HCT116 (cell line): ENCODE data around the gene C9orf50. TPM values are rescaled to one million over a fixed set of nuclear protein-coding genes. Genes with fewer than 3 reads are reported as not detected.

Source experiments
- ATAC-seq: fragments of 200-7000 bp; cut with Tn5 transposase; 2 replicates; pipeline ENCODE4 v1.9.1; 2020; ENCODE audit warnings: mild to moderate bottlenecking, moderate library complexity
- BruUV-seq: library from RNA; stranded (reverse); fragments of 400-500 nt; replicated peaks from 2 replicates; lab custom pipeline; 2021; lab: Mats Ljungman, UMichigan
- CTCF ChIA-PET: fragments of 300-600 bp; sonication (Branson Sonifier 250); formaldehyde crosslinking; loops from one replicate; lab custom pipeline; 2021; ENCODE audit warnings: antibody characterized with exemption; lab: Charles Lee
- POLR2A ChIA-PET: fragments of 300-600, 350-600 bp; sonication (Branson Sonifier 250); formaldehyde crosslinking; loops from one replicate; lab custom pipeline; 2021; ENCODE audit warnings: antibody characterized with exemption; lab: Charles Lee
- RAD21 ChIA-PET, 2 experiments: fragments of 300-600 bp; sonication (Branson Sonifier 250); formaldehyde crosslinking; loops; one replicate each; lab custom pipeline; 2023; ENCODE audit warnings: low total read pairs in 2 of 2; ENCODE audit not compliant: uncharacterized antibody in 2 of 2, unreplicated experiment in 2 of 2, low non-redundant PET in 1 of 2; lab: Charles Lee
- DNase-seq: peaks from one replicate; pipeline ENCODE4 v3.0.0-alpha.2; 2010; ENCODE audit warnings: low read depth, low spot score
- H2AFZ ChIP-seq: fragments of 200-600 bp; shearing (Covaris generic), sonication (generic); 2 replicates; pipeline ENCODE4 v1.6.1; 2017; ENCODE audit warnings: low read depth, mixed run types, mixed read lengths, antibody characterized with exemption, low read length; ENCODE audit not compliant: poor library complexity, severe bottlenecking
- H3K27ac ChIP-seq: 2 replicates; pipeline ENCODE4 v1.5.1; 2012; ENCODE audit warnings: low read depth, low read length
- H3K27me3 ChIP-seq: fragments of 200-600 bp; sonication (generic); 2 replicates; pipeline ENCODE4 v1.6.1; 2016; ENCODE audit warnings: mixed run types, low read length, mixed read lengths; ENCODE audit not compliant: insufficient read depth
- H3K36me3 ChIP-seq, 2 experiments: fragments of 200-500 bp in 1 of 2; fragments of 200-600 bp in 1 of 2; sonication (Bioruptor generic) in 1 of 2; sonication (generic) in 1 of 2; 2 replicates each; pipeline versions ENCODE4 v1.5.1 to v1.6.1; 2014 to 2016; ENCODE audit warnings: low read length in 2 of 2, inconsistent platforms in 1 of 2, mixed read lengths in 1 of 2, mixed run types in 1 of 2; ENCODE audit not compliant: insufficient read depth in 2 of 2, control insufficient read depth in 1 of 2
- H3K4me1 ChIP-seq, 2 experiments: fragments of 200-600 bp in 1 of 2; sonication (generic) in 1 of 2; 2 replicates each; pipeline versions ENCODE4 v1.5.1 to v1.6.1; 2012 to 2017; ENCODE audit warnings: low read length in 2 of 2, inconsistent platforms in 1 of 2, mild to moderate bottlenecking in 1 of 2, mixed read lengths in 1 of 2, mixed run types in 1 of 2, moderate library complexity in 1 of 2; ENCODE audit not compliant: insufficient read depth in 2 of 2, control insufficient read depth in 1 of 2
- H3K4me2 ChIP-seq: fragments of 200-600 bp; sonication (generic); 2 replicates; pipeline ENCODE4 v1.6.1; 2017; ENCODE audit warnings: mixed run types, low read length, mixed read lengths
- H3K4me3 ChIP-seq, 2 experiments: fragments of 200-600 bp in 1 of 2; sonication (generic) in 1 of 2; replicated peaks in 1 of 2; 2 replicates each; pipeline ENCODE4 v1.5.1; 2011 to 2016; ENCODE audit warnings: low read length in 2 of 2, control low read depth in 1 of 2, low read depth in 1 of 2, mild to moderate bottlenecking in 1 of 2, mixed read lengths in 1 of 2, mixed run types in 1 of 2
- H3K79me2 ChIP-seq: fragments of 200-600 bp; sonication (generic); 2 replicates; pipeline ENCODE4 v1.6.1; 2017; ENCODE audit warnings: mild to moderate bottlenecking, mixed run types, low read length, moderate library complexity, mixed read lengths; ENCODE audit not compliant: insufficient read depth
- H3K9ac ChIP-seq: fragments of 200-600 bp; sonication (generic); 2 replicates; pipeline ENCODE4 v1.6.1; 2016; ENCODE audit warnings: low read length, mixed read lengths
- H3K9me2 ChIP-seq: fragments of 200-600 bp; sonication (generic), shearing (Covaris generic); 2 replicates; pipeline ENCODE4 v1.6.1; 2017; ENCODE audit warnings: mixed run types, mild to moderate bottlenecking, moderate library complexity; ENCODE audit not compliant: insufficient read depth
- H3K9me3 ChIP-seq, 2 experiments: fragments of 200-500 bp in 1 of 2; fragments of 200-600 bp in 1 of 2; sonication (Bioruptor generic) in 1 of 2; sonication (generic) in 1 of 2; 2 replicates each; pipeline ENCODE4 v1.6.1; 2014 to 2017; ENCODE audit warnings: low read length in 2 of 2, mixed read lengths in 2 of 2, inconsistent platforms in 1 of 2, low read depth in 1 of 2, mild to moderate bottlenecking in 1 of 2, mixed run types in 1 of 2, moderate library complexity in 1 of 2; ENCODE audit not compliant: control insufficient read depth in 1 of 2, insufficient read depth in 1 of 2
- H4K20me1 ChIP-seq: fragments of 200-600 bp; sonication (generic), shearing (Covaris generic); 2 replicates; pipeline ENCODE4 v1.6.1; 2017; ENCODE audit warnings: mixed run types, mild to moderate bottlenecking, moderate library complexity; ENCODE audit not compliant: insufficient read depth
- ATF3 ChIP-seq: IDR thresholded peaks from 2 replicates; pipeline ENCODE4 v1.6.1; 2012
- CBX3 ChIP-seq: IDR thresholded peaks from 2 replicates; pipeline ENCODE4 v1.6.1; 2012; ENCODE audit warnings: low read depth
- EGR1 ChIP-seq: IDR thresholded peaks from 2 replicates; pipeline ENCODE4 v1.6.1; 2012; ENCODE audit warnings: low read depth
- ELF1 ChIP-seq: IDR thresholded peaks from 2 replicates; pipeline ENCODE4 v1.6.1; 2012; ENCODE audit warnings: low read depth, borderline replicate concordance
- EZH2 ChIP-seq: fragments of 200-600 bp; sonication (generic); IDR thresholded peaks from 2 replicates; pipeline ENCODE4 v1.6.1; 2017; ENCODE audit warnings: antibody characterized with exemption, mixed run types
- EZH2phosphoT487 ChIP-seq: fragments of 200-600 bp; IDR thresholded peaks from 2 replicates; pipeline ENCODE4 v1.6.1; 2018; ENCODE audit warnings: antibody characterized with exemption, borderline replicate concordance
- FOSL1 ChIP-seq: IDR thresholded peaks from 2 replicates; pipeline ENCODE4 v1.6.1; 2012; ENCODE audit warnings: low read depth
- JUND ChIP-seq: IDR thresholded peaks from 2 replicates; pipeline ENCODE4 v1.6.1; 2012
- POLR2A ChIP-seq: IDR thresholded peaks from 2 replicates; pipeline ENCODE4 v1.7.0; 2011; ENCODE audit warnings: borderline replicate concordance; ENCODE audit not compliant: insufficient read depth, insufficient read length; ENCODE audit errors: extremely low read depth
- POLR2AphosphoS5 ChIP-seq: IDR thresholded peaks from 2 replicates; pipeline ENCODE4 v1.6.1; 2011; ENCODE audit warnings: mild to moderate bottlenecking, low read depth, low read length, moderate library complexity
- RAD21 ChIP-seq: IDR thresholded peaks from 2 replicates; pipeline ENCODE4 v1.6.1; 2012; ENCODE audit warnings: low read depth, mild to moderate bottlenecking
- REST ChIP-seq: IDR thresholded peaks from 2 replicates; pipeline ENCODE4 v1.6.1; 2012; ENCODE audit warnings: low read depth
- SIN3A ChIP-seq: IDR thresholded peaks from 2 replicates; pipeline ENCODE4 v1.6.1; 2012; ENCODE audit warnings: low read depth
- SP1 ChIP-seq: IDR thresholded peaks from 2 replicates; pipeline ENCODE4 v1.6.1; 2012; ENCODE audit warnings: low read depth
- SRF ChIP-seq: IDR thresholded peaks from 2 replicates; pipeline ENCODE4 v1.6.1; 2012; ENCODE audit warnings: low read depth
- TCF7L2 ChIP-seq: IDR thresholded peaks from 2 replicates; pipeline ENCODE4 v1.7.0; 2011; ENCODE audit warnings: borderline replicate concordance, inconsistent platforms; ENCODE audit not compliant: insufficient read depth, insufficient read length; ENCODE audit errors: extremely low read depth
- YY1 ChIP-seq: IDR thresholded peaks from 2 replicates; pipeline ENCODE4 v1.6.1; 2011; ENCODE audit warnings: low read length, low read depth, moderate library complexity, mild to moderate bottlenecking; ENCODE audit not compliant: insufficient replicate concordance; ENCODE audit errors: extremely low read depth
- ZBTB33 ChIP-seq: IDR thresholded peaks from 2 replicates; pipeline ENCODE4 v1.6.1; 2011; ENCODE audit warnings: mild to moderate bottlenecking, low read length, moderate library complexity; ENCODE audit not compliant: insufficient replicate concordance; ENCODE audit errors: extremely low read depth
- ZFX ChIP-seq: fragments of 450-650 bp; IDR thresholded peaks from 2 replicates; pipeline ENCODE4 v1.6.1; 2017
- ZNF274 ChIP-seq: fragments of 200-500 bp; sonication (Bioruptor generic); IDR thresholded peaks from 2 replicates; pipeline ENCODE4 v1.6.1; 2014; ENCODE audit warnings: mild to moderate bottlenecking, low read depth, low read length, inconsistent platforms
- intact Hi-C: fragments of 100-400 bp; cut with micrococcal nuclease; formaldehyde crosslinking; loops from 2 replicates; pipeline ENCODE4 v1.10.0; 2022
- total RNA-seq: library from RNA; stranded (reverse); gene quantifications from one replicate; pipeline ENCODE4 v1.2.1, GENCODE V29; 2021; ENCODE audit not compliant: unreplicated experiment
- TF ChIP-seq, protein P1 (sequence below): IDR thresholded peaks from 2 replicates; pipeline ENCODE4 v1.6.1; 2012

The C9orf50 gene
- total RNA-seq, 1 experiment from 2014 or later = not detected

- TF ChIP-seq REST (no peak), EGR1 (no peak), YY1 (no peak), EZH2phosphoT487 (no peak), ZFX (no peak), RAD21 (no peak), JUND (no peak), SRF (no peak), ZNF274 (no peak), ELF1 (no peak), SIN3A (no peak)
Observed at GRCh38 chr9:129648092-129648763, 27.3 kb upstream of the C9orf50 start (continued).

- ChIA-PET CTCF (no interaction called here), RAD21 (no interaction called here), POLR2A (no interaction called here)
- H3K9me3 ChIP-seq = no peaks in the 10 kb centered on the region
- peaks cover 0 to 3% of the 10 kb centered on the region in 2 experiments; a peak in 2 of 4 replicates for H3K4me1 ChIP-seq
- H3K4me2 ChIP-seq = no peak overlapping the region
- H3K79me2 ChIP-seq = no peaks in the 10 kb centered on the region
- H4K20me1 ChIP-seq = no peaks in the 10 kb centered on the region
- no peak overlapping the region for H3K27ac ChIP-seq
- no peaks in the 10 kb centered on the region for H3K9me2 ChIP-seq
- H3K4me3 ChIP-seq = no peak overlapping the region
- BruUV-seq = no TSS peak
- no peak for ATAC-seq
- no peak for DNase-seq
- no peaks in the 10 kb centered on the region for H3K36me3 ChIP-seq
- intact Hi-C loops = no loop called here
- H3K27me3 ChIP-seq = no peaks in the 10 kb centered on the region
- H2AFZ ChIP-seq = no peak overlapping the region
- H3K9ac ChIP-seq = no peak overlapping the region
- TF ChIP-seq YY1 = no peak
- no peak for TF ChIP-seq ZNF274
- TF ChIP-seq POLR2A = no peak
- no peak for TF ChIP-seq CBX3
- no peak for TF ChIP-seq SRF
- no peak for TF ChIP-seq POLR2AphosphoS5
- TF ChIP-seq ATF3 = no peak
- no peak for TF ChIP-seq FOSL1
- no peak for TF ChIP-seq TCF7L2
- no peak for TF ChIP-seq EZH2
- no peak for TF ChIP-seq EGR1
- no peak for TF ChIP-seq SP1
- no peak for TF ChIP-seq ZBTB33
- TF ChIP-seq, protein P1, sequence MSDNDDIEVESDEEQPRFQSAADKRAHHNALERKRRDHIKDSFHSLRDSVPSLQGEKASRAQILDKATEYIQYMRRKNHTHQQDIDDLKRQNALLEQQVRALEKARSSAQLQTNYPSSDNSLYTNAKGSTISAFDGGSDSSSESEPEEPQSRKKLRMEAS = no peak
- no peak for TF ChIP-seq RAD21
- no peak for TF ChIP-seq SIN3A
- TF ChIP-seq JUND = no peak
Observed at GRCh38 chr9:129647635-129648034, 26.7 kb upstream of the C9orf50 start.
